T47D (cell line): Measurements from ENCODE around the gene EGFL6.
"Not testable (repeated sequence)": the region's sequence is repeated elsewhere in the genome, so short reads cannot be mapped to it uniquely, and the experiment has no call there.

ENCODE experiments used
- DNase-seq, 2 experiments: peaks; one replicate each; pipeline versions ENCODE4 v3.0.0 to v3.0.0-alpha.2; 2011 to 2012; ENCODE audit warnings: low read depth in 1 of 2, low spot score in 1 of 2
- JUND ChIP-seq: IDR thresholded peaks from 2 replicates; pipeline ENCODE4 v1.6.1; 2012; ENCODE audit warnings: low read depth
- in situ Hi-C: cut with HindIII; loops from 2 replicates; pipeline ENCODE4 v1.10.0; 2016; ENCODE audit warnings: low sequenced_read_pairs, low pct_unique_long_range_greater_than_20kb

The EGFL6 gene

DNA sequence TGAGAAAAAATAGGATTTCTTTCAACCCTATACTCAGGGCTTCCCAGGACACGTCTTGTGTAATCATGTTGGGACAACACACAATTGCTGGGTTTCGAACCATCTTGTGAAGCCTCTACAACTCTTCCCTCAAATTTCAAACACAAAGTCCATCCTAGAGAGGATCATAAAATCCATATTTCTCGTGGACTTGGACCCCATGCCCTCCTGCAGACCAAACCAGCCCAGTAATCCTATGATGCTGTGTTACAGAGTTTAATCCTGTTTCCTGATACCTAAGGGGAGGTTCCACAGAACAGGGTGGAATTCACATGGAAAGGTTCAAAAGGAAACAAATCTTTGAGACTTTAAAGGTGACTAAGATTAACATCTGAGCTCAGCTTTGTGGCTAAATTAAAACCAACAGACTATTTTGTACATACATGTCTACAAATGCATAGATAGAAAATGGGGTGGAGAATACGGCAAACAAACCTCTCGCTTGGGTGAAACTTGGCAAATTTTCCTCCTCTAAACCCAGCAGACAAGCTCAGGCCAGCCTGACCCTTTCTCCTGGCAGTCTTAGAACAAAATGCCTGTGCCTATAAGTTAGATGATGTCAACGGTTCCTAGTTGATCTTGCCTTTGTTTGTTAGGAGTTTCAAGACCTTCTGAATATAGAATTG is 38.1 kb downstream of the EGFL6 start:
- peak in 1 of 2 experiments; percentile 20 for DNase-seq
- in situ Hi-C loops, result no loop called here
- TF ChIP-seq JUND, result no peak

GRCh38 chrX:13607996-13608365 is 38.6 kb downstream of the EGFL6 start:
- DNase-seq, result peak in 1 of 2 experiments; percentile 21
- TF ChIP-seq JUND, result no peak
- in situ Hi-C loops, result no loop called here

DNA sequence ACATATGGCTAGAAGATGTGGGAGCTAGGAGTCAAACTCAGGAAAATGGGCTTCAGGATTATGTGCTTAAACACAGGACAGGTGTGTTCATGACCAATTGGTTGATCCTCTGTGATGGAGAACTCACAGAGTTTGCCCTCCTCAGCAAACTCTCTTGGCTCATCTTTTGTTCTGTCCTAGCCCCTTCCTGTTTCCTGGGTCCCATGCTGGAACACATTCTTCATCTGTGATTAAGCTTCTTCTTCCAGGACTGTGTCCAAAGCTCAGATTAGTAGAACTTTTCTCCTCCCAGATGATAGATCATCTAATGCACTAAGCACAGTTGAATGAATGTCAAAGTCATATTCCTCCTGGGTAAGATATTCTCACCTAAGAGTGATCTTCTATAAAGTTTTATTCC is 44.8 kb downstream of the EGFL6 start:
- DNase-seq, result no peak
- TF ChIP-seq JUND, result no peak
- in situ Hi-C loops, result no loop called here

- no peak for TF ChIP-seq JUND
- in situ Hi-C loops, result no loop called here
- no peak for DNase-seq
Observed at GRCh38 chrX:13620207-13620606, 50.8 kb downstream of the EGFL6 start.

DNA sequence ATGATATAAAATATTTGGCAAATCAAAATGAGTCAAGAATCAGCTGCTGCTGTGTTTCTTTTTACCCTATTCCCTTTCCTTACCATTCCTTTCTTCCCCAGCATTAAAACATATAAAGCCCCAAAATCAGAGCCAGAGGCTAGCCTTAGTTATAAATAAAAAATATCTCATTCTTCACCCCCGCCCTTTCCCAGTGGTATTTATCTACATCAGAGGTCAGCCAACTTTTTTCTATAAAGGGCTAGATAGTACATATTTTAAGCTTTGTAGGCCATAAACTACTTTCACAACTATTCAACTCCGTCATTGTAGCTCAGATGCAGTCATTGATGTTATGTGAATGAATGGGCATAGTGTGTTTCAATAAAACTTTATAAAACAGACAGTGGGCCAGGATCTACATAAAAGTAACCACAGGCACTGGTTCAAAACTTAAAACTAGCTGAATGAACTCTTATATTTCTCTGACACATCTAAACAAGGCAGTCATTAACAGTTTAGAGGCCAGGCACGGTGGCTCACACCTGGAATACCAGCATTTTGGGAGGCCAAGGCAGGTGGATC is 53.1 kb downstream of the EGFL6 start:
- DNase-seq, result no peak
- TF ChIP-seq JUND, result no peak
- in situ Hi-C loops, result no loop called here

GRCh38 chrX:13627306-13627705 is 57.9 kb downstream of the EGFL6 start:
- in situ Hi-C loops, result no loop called here
- DNase-seq, result peak in 1 of 2 experiments; percentile 11
- TF ChIP-seq JUND, result no peak

GRCh38 chrX:13637224-13637623 is 67.8 kb downstream of the EGFL6 start:
- in situ Hi-C loops, DNase-seq: not testable (repeated sequence)

DNA sequence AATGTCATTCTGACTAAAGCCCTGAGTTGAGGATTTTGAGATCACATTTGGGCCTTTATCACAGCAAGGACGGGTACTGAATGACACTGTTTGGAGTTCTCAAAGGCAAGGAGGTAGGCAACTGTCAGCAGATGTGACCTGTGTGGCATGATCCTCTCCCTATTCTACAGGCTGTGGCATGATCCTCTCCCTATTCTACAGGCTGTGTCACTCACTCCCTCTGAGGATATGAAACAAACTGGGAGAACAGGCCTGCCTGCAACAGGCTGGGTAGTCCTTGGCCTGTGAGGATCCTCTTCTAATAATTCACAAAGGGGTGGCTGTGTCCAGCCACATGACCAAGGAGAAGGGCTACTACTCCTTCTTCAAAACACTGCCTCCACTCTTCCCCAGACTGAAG is 68.6 kb downstream of the EGFL6 start:
- in situ Hi-C loops, result no loop called here
- DNase-seq, result peak in 1 of 2 experiments; percentile 1
- TF ChIP-seq JUND, result no peak

DNA sequence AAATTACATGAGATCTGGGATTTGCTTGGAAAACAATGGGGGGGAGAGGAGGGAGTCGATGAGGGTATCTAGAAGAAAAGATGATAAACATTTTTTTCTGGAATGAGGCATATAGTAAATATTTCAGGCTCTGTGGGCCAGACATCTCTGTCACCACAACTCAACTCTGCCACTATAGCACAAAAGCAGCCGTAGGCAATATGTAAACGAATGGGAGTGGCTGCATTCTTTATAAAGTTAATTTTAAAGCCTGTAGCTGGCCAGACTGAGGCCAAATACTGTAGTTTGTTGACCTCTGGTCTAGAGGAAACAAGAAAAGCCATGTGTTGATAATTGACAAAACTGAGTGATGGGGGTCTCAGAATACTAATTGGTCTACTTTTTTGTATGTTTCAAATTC is 69.4 kb downstream of the EGFL6 start:
- no peak for TF ChIP-seq JUND
- in situ Hi-C loops, result no loop called here
- peak in 1 of 2 experiments; percentile 15 for DNase-seq

GRCh38 chrX:13641684-13642083 is 72.3 kb downstream of the EGFL6 start:
- in situ Hi-C loops, DNase-seq: not testable (repeated sequence)

DNA sequence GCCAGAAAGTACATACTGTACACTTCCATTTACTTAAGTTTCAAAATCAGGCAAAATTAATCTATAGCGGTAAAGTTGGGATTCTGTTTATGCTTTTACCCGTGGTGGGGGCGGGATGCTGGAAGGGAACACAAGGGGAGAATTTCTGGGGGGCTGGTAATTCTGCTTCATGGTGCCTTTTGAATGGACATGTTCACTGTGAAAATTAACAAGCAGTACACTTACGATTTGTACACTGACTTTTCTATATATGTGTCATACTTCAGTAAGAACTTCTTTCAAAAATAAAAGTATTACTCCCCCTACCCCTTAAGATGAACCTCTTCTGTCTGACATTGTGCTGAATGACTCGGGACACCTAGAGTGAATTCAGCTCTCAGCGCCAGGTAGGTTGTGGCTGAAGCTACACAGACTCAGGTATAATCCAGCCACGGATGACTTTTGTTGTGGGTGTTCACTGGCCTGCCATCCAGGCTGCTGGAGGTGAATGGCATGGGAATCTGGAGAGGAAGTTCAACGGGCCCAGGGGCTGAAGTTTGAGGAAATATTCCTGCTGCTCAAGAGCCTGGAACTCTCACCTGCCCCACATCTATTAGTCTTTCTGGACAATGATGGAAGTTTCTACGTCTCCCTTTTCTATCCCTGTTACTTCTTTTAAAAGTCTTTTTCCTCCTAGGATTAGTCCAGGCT is 76.2 kb downstream of the EGFL6 start:
- in situ Hi-C loops, result no loop called here
- TF ChIP-seq JUND, result no peak
- no peak for DNase-seq

GRCh38 chrX:13646154-13646549 is 76.8 kb downstream of the EGFL6 start:
- DNase-seq, result peak; percentile 15 to 81
- in situ Hi-C loops, result no loop called here
- TF ChIP-seq JUND, result no peak

- TF ChIP-seq JUND, result no peak
- DNase-seq, result no peak
- in situ Hi-C loops, result no loop called here
Observed at GRCh38 chrX:13647709-13648212, 78.4 kb downstream of the EGFL6 start.

DNA sequence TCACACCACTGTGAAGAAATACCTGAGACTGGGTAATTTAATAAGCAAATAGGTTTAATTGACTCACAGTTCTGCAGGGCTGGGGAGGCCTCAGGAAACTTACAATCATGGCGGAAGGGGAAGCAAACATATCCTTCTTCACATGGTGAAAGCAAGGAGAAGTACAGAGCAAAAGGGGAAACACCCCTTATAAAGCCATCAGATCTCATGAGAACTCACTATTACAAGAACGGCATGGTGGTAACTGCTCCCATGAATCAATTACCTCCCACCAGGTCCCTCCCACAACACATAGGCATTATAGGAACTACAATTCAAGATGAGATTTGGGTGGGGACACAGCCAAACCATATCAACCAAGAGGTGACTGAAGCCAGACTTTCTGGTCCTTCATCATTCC is 78.9 kb downstream of the EGFL6 start:
- in situ Hi-C loops, DNase-seq: not testable (repeated sequence)
